Measurements from ENCODE around the gene MT1F.
"Not testable (repeated sequence)": the region's sequence is repeated elsewhere in the genome, so short reads cannot be mapped to it uniquely, and the experiment has no call there.

The MT1F gene

DNA sequence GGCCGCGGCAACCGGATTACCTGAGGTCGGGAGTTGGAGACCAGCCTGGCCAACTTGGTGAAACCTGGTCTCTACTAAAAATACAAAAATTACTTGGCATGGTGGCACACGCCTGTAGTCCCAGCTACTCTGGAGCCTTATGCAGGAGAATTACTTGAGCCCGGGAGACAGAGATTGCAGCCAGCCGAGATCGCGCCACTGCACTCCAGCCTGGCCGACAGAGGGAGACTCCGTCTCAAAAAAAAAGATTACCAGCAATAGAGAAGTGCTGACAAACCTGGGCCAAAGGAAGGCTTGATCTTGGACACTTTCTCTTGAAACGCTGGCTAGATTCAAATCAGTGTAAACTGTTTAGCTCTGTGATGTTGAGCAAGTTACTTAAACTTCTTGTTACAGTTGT lies 16.2 kb downstream of the MT1F start:
- DNase-seq: peak; percentile 26

DNA sequence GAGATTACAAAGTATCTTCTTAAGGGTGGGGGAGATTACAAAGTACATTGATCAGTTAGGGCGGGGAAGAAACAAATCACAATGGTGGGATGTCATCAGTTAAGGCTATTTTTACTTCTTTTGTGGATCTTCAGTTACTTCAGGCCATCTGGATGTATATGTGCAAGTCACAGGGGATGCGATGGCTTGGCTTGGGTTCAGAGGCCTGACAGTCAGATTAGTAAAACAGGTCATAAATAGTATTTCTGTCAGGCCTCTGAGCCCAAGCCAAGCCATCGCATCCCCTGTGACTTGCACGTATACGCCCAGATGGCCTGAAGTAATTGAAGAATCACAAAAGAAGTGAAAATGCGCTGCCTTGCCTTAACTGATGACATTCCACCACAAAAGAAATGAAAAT lies 16.8 kb downstream of the MT1F start:
- DNase-seq: not testable (repeated sequence)

DNA sequence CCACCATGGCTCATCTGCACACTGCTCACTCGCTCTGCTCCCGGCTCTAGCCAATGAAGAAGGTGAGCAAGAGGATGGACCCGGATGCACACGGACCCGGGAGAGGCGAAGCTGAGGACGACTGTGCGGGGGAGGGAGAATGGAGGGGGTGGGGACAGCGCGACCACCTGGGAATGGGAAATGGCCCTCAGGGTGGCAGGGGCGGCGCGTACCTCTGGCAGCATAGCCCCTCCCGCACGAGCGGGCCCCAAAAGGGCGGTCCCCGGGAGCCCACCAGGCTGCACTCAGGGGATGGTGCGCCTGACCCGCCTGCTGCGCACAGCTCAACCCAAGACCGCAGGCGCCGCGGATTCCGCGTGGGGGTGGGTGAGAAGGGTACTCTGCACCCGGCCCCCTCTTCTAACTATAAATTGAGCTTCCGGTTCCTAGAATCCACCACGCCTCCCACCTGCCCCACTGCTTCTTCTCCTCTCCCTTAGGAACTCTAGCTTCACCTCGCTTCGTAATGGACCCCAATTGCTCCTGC lies 18.0 kb downstream of the MT1F start:
- peak; percentile 33 for DNase-seq

DNA sequence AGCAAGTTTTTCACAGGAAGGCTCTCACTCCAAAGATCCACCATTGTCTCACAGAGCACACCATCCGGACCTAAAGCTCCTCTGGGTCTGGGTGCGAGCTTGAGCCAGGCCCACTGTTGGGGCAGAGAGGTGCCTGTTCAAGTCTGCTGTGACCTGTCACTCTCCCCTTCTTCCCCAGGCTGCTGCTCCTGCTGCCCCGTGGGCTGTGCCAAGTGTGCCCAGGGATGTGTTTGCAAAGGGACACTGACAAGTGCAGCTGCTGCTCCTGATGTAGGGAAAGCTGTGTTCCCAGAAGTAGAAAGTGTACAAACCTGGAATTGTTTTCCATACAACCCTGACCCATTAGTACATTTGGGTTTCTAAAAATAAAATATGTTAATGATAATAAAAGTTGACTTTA lies 19.7 kb downstream of the MT1F start:
- DNase-seq: no peak

DNA sequence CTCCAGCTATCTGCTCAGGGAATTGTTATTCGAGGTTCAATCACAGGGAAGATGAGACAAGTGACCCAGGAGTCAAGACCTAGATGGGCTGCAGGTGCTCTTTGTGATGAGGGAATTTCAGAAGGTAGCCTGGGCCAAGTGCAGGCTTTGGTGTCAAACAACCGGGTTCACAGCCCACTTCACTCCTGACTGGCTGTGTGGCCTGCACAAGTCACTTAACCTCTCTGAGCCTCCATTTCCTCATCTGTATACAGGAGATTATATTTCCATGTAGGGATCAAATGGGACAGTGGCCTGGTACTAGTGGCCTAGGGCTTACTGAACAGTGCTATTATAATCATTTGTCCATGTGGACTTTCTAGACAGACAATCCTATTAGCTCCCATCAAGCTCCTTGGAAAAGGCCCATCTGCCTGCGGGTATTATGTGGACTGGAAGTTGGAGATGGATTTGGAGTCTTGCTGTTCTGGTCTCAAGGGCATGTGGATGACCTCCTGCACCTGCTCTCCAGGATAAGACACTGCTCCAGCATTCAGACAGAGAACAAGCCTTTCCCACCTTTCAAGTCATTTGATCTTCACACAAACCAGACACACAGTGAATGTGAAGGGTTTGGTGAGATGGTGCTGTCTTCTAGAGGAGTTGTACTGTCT lies 21.4 kb downstream of the MT1F start:
- no peak for DNase-seq

DNA sequence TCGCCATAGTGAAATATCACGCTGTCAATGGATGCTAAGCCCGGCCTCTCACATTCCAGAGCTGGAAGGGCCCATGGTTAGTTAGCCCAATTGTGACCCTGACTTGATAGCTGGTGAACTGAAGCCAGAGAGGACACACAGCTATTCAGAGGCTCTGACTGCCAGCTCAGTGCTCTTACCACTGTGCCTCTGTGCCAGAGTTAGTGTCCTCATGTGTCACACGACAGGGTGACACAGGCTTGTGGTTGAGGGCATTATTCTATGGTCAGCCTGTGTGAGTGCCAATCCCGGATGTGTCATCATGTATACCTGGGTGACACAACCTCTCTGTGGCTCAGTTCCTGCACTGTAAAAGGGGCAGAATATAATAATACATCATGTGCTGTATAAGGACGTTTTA lies 22.1 kb downstream of the MT1F start:
- DNase-seq: no peak

DNA sequence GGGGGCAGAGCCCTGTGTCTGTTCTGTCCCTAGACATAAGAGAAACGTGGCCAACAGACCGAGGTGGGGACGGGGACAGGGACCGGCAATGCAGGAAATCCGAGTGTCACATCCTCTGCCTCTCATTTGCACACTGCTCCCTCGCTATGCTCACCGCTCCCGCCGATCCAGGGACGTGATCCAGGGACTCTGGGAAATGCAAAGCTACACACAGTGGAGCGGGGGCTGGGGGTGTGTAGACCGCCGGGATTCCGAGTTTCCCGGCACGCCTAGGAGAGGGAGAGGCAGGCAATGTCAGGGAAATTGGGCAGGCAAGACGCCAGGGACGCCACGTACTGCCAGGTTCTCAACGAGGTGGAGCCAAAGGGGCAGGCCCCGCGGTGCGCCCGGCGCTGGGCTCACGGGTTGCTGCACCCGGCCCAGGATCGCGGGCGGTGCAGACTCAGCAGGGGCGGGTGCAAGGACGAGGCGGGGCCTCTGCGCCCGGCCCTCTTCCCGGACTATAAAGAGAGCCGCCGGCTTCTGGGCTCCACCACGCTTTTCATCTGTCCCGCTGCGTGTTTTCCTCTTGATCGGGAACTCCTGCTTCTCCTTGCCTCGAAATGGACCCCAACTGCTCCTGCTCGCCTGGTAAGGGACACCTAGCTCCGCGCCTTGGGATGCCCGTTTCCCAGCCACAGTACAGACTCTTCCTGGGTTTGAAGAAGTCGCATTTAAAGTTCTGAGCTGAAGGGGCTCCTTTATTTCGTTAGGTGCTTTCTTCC lies 24.4 kb downstream of the MT1F start, which contains the start of gene MT1X:
TSS of gene MT1X (plus strand) at position 532 of the 764 bp plus-strand sequence. CDS start at position 603, 71 bp downstream.
- DNase-seq: peak; percentile 80

DNA sequence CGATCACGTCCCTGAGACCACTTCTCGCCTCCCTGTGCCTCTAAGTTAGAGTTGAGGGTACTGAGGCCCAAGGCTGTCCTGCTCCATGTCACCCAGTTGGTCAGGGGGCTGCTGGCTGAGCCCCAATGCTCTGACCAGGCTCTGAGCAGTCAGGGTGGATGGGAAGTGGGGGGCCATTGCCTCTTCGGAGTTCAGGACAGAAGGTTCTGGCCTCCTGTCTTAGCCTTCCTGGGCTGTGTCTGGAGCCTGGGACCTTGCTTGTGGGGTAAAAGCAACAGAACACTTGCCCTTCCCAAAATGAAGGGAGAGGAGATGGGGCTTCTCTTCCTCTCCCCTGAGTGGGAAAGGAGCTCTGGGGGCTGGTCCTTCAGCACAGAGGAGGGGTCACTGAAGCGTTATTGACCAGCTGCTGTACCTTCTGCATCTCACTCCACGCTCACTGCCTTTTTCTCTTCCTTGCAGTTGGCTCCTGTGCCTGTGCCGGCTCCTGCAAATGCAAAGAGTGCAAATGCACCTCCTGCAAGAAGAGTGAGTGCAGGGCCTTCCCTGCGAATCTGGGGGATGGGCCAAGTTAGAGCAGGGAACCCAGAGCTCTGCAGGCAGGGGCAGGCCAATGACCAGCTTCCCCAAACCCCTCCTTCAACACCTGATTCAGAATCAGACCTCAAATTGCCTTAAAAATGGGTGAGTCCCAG lies 25.1 kb downstream of the MT1F start:
- no peak for DNase-seq

DNA sequence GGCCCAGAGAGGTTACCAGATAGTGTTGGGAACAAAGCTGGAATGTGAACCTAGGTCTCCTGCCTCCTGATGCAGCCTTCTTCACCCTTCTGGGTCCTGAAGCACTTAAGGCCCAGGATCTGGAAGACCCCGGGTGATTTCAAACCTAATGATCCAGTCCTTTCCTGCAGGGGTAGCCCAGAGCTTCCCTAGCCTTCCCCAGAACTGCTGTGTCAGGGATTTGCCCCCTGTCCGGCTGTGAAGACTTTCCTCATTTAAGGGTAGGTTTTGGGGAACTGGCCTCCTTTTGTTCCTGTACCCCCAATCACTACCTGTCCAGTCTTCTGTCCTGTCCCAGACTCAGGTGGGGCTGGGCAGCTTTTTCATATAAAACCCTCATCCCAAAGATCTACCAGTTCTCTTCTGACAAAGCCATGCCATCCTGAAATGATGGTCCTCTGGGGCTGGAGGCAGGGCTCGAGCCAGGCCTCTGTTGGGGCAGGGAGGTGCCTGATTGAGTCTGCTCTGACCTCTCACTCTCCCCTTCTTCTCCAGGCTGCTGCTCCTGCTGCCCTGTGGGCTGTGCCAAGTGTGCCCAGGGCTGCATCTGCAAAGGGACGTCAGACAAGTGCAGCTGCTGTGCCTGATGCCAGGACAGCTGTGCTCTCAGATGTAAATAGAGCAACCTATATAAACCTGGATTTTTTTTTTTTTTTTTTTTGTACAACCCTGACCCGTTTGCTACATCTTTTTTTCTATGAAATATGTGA lies 25.8 kb downstream of the MT1F start:
- no peak for DNase-seq

DNA sequence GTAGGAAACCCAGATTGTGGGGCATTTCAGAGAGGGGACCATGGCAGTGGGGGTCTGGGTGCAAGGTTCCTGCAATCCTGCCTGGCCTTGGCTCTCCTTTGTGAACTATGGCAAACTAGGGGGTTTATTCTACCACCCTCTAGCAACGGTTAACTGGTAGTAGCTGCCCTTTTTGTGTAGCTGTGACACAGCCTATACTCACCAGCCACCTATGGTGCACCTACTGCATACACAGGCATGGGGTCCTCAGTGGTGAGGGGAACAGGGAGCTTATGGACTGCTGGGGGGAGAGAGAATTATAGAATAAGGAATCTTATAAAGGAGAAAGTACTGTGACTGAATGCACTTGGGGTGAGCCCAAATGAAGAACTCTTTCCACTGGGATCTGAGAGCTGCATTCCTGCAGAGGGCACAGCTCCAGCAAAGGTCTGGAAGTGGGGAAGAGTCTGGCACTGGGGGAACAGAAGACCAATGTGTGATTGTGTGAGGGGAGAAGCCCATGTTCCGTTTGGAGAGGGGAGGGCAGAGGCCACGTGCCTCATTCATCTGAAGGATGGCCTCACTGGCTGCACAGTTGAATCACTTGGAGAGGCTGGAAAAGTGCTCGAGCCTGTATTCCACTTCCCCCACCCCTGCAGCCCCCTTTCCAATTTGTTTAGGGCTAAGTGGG lies 26.6 kb downstream of the MT1F start:
- DNase-seq: no peak

DNA sequence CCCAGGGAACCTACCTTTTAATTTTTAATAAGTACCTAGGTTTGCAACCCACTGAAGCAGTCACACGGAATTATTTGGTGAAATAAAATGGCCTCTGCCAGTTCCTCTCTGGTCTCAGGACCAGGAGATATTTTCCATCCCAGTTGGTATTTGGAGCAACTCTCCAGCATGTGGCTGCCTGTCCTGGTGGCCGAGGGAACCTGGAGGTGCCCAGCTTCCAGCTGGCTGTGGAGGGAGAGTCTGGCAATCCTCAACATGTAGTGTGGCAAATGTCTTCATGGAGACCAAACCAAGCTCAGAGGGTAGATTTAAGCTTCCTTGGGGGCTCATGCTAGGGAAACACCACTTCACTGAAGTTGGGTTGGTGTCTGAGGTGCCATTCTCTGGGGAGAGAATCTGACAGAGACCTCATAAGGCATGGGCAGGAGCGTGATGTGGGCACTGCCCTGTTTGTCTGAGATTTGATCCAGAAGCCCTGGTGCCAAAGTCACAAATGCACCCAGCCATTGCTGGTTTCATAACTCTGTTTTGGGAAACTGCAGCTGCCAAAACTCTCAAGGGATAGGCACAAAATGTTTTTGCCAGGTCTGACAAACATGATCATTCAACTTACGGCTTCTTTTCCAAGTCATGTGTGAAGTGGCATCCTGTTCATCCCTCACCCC lies 27.3 kb downstream of the MT1F start:
- no peak for DNase-seq

DNA sequence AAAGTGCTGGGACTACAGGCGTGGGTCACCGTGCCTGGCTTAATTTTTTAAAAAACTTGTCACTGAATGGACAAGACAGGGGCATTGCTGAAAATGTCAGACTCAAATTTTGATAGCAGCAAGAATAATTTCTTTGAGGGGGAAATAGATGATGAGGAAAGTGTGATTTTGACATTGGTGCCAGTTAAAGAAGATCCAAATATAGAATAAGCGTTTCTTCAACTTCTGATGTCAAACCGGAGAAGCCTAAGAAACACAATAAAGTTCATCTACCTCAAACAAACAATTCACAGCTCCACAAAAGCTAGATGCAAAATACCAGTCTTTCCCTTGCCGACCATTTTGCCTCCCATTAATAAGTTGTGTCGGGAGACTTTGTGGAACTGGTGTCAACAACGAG lies 29.0 kb downstream of the MT1F start:
- no peak for DNase-seq

DNA sequence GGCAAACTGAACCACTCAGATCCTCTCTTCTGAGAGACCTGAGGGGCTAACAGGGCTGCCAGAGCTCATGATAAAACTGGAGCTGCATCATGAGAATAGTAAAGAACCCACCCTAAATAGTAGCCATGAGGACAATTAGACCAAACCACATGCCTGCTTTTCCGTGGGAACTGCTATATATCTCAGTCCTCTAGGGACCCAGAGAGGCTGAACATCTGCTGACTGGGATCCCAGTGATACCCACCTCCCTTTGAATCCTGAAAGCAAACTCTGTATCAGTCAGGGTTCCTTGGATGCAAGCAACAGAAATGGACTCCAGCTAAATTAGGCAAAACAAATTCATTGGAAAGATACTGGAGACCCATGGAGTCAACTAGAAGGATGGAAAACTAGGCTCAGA lies 31.0 kb downstream of the MT1F start:
- DNase-seq: no peak

DNA sequence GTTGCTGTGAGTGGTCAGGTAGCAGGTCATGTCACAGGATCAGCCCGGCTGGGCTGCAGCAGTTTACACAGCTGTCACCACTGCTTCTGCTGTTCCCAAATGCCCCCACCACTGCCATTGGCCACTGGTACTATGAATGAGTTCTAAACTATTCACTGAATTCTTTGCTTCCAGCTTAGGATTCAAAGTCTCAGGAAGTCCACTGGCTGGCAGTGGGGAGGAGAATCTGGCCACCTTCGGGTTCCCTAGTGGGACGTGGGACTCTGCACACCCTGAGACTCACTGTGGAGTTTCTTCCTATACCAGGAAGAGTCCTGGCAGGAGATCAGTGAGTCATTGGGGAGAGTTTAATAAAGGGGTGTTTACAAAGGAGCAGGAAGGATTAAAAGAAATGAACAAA lies 31.4 kb downstream of the MT1F start:
- DNase-seq: no peak

DNA sequence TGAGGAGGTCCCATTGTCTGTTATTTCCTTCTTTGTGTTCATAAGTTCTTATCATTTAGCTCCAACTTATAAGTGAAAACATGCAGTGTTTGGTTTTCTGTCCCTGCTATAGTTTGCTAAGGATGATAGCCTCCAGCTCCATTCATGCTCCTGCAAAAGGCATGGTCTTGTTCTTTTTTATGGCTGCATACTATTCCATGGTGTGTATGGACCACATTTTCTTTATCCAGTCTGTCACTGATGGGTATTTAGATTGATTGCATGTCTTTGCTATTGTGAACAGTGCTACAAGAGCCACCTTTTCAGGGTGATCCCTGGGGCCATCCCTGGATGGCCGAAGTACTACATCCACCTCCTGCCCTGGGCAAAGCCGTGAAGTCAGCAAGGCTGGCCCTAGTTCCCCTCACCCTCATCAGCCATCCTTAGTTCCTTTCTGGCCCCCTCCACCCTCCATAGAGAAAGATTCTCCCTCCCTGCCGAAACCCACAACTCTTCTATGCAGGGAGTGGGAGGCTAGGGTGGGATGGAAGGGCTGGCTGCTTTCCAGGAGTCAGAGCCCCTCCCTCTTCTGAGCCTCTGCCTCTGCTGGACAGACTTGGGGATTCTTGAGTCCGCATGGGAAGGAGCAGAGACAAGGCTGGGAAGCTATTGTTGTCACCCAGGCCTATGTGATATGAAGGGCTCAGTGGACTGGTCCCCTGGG lies 32.8 kb downstream of the MT1F start:
- DNase-seq: no peak

DNA sequence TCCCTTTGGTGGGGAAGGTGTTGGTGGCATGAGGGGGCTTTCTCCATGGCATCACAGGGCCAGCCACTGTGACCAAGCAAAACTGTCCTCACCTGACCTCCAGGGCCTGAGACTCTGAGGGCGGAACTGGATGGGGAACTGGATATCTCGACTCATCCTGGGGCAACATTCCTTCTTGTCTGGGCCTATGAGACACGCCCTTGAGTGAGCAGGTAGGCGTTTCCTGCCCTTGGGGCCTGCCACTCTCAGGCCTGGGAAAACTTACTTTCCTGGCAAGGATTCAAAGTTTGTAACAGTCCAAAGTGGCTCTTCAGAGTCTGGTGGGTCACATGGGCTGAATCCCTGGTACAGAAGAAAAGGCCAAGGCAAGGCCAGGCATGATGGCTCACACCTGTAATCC lies 34.1 kb downstream of the MT1F start:
- no peak for DNase-seq

DNA sequence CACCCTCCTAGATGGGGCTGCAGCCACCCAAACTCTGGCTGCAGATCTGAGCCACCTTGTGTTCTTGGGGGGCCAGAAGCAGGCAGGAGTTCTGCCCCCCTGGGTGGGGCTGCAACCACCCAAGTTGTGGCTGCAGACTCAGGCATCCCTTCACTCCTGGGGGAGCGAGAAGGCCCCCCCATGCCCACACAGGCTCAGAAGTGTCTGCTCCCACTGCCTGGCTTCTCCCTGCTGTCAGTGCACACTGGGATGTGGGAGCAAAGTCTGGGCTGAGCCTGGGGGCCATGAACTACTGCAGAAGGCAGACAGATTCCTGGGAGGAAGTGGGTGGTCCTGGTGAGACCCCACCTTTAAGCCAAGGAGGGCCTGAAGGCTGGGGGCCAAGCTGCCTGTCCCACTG lies 37.5 kb downstream of the MT1F start:
- DNase-seq: no peak

DNA sequence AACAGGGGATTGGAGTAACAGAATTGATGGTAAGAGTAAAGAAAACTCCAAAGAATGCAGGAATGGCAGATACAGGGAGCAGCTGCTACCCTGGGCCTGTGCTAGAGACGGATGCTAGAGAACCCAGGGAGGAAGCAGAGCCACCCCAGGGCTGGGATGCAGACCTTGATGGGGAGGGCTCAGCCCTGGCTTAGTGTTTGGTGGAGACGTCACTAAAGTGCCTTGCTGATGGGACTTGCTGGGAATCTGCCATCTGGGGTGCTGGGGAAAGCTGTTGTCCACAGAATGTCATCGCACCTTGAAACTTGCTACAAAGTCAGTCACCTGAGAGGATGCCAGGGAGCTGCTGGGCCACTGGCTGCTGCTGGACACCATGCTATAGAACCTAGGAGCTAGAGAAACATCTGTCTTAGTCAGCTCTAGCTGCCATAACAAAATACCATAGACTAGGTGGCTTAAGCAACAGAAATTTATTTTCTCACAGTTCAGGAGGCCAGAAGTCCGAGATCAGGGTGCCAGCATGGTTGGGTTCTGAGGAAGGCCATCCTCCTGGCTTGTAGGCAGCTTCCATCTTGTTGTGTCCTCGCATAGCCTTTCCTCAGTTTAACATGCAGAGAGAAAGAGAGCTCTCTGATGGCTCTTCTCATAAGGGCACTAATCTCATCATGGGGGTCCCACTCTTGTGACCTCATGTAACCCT lies 39.8 kb downstream of the MT1F start:
- DNase-seq: no peak

DNA sequence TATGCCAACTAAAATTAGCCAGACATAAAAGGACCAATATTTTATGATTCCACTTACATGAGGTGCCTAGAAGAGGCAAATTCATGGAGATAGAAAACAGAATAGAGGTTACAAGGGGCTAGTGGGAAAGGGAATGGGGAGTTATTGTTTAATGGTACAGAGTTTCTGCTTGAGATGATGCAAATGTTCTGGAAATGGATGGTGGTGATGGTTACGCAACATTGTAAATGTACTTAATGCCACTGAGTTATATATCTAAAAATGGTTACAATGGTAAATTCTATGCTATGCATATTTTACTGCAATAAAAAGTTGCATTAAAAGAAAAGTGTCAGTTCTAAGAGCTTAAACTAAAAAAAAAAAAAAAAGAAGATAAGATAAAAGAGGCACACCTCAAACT lies 42.4 kb downstream of the MT1F start:
- no peak for DNase-seq

DNA sequence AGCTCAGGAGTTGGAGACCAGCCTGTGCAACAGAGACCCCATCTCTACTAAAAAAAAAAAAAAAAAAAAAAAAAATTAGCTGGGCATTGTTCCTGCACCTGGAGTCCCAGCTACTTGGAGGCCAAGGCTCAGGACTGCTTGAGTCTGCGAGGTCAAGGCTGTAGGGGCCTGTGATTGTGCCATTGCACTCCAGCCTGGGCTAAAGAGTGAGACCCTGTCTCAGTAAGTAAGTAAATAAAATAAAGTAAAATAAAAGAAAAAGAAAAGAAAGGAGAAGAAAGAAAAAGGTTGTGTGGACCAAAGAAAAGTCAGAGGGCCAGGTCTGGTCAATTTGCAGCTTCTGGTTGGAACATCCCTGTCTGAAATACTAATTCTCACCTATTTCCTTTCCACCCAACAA lies 42.9 kb downstream of the MT1F start:
- DNase-seq: no peak

DNA sequence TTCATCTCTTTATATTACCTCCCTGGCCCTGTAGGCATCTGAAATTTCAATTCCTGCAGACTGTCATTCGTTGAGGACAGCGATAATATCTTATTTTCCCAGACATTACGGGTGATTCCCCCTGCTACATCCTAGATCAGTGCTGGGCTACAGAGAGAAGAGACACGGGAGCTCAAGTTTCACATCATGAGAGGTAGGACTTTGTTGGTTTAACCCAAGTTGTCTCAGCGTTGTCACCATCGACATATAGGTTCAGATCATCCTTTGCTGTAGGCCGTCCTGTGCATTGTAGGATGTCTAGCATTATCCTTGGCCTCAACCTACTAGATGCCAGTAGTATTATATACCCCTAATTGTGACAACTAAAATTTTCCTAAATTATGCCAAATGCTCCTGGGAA lies 43.8 kb downstream of the MT1F start:
- no peak for DNase-seq
